A549 (cell line): Measurements from ENCODE around the gene AUH. TPM values are rescaled to one million over a fixed set of nuclear protein-coding genes. Genes with fewer than 3 reads are reported as not detected.

Source experiments
- ATAC-seq, 2 experiments: fragments of 200-7000 bp in 1 of 2; fragments of >200 bp in 1 of 2; cut with Nextera tagmentation in 1 of 2; cut with Tn5 transposase in 1 of 2; 3 replicates each; pipeline versions ENCODE4 v1.8.0 to v1.9.1; 2018 to 2020; ENCODE audit warnings: mild to moderate bottlenecking in 1 of 2, moderate library complexity in 1 of 2
- CTCF ChIA-PET: fragments of 300-600 bp; sonication (Branson Sonifier 250); formaldehyde crosslinking; extraction: SDS; loops from one replicate; lab custom pipeline; 2021; ENCODE audit warnings: antibody characterized with exemption, inconsistent platforms; lab: Yijun Ruan, JAX
- POLR2A ChIA-PET: fragments of 350-600 bp; formaldehyde crosslinking; extraction: SDS; loops from one replicate; lab custom pipeline; 2021; ENCODE audit warnings: antibody characterized with exemption, inconsistent platforms; lab: Yijun Ruan, JAX
- DNase-seq, 2 experiments: peaks; one replicate each; pipeline versions ENCODE4 v3.0.0 to v3.0.0-alpha.2; 2011 to 2016; ENCODE audit warnings: low read depth in 1 of 2, low spot score in 1 of 2
- FAIRE-seq: peaks from 2 replicates; lab custom pipeline; 2011; peaks lifted over from hg19 to GRCh38; lab: Jason Lieb, UNC
- H3K27ac ChIP-seq, 2 experiments: fragments of >200 bp; sonication (Bioruptor Twin); formaldehyde crosslinking; 3 replicates each; pipeline ENCODE4 v1.5.1; 2016 to 2017
- H3K4me1 ChIP-seq: fragments of >200 bp; sonication (Bioruptor Twin); formaldehyde crosslinking; 3 replicates; pipeline ENCODE4 v1.6.1; 2016
- H3K4me2 ChIP-seq: fragments of >200 bp; sonication (Bioruptor Twin); formaldehyde crosslinking; 3 replicates; pipeline ENCODE4 v1.6.1; 2016
- H3K4me3 ChIP-seq: fragments of >200 bp; sonication (Bioruptor Twin); formaldehyde crosslinking; 3 replicates; pipeline ENCODE4 v1.5.1; 2016
- H3K9me3 ChIP-seq: fragments of >200 bp; sonication (Bioruptor Twin); formaldehyde crosslinking; 3 replicates; pipeline ENCODE4 v1.6.1; 2016
- BCL3 ChIP-seq: fragments of >200 bp; sonication (Bioruptor Twin); formaldehyde crosslinking; IDR thresholded peaks from 3 replicates; pipeline ENCODE4 v1.6.1; 2016
- CBX8 ChIP-seq: fragments of 200-600 bp; sonication (generic); IDR thresholded peaks from 2 replicates; pipeline ENCODE4 v1.6.1; 2016
- CEBPB ChIP-seq, 2 experiments: fragments of >200 bp in 1 of 2; sonication (Bioruptor Twin) in 1 of 2; formaldehyde crosslinking in 1 of 2; IDR thresholded peaks; 2 replicates each; pipeline ENCODE4 v1.6.1; 2012 to 2016
- CHD2 ChIP-seq: fragments of 150-350 bp; IDR thresholded peaks from 2 replicates; pipeline ENCODE4 v1.6.1; 2014; ENCODE audit warnings: low read length; ENCODE audit not compliant: partially characterized antibody
- ESRRA ChIP-seq: fragments of 150-350 bp; IDR thresholded peaks from 2 replicates; pipeline ENCODE4 v1.6.1; 2014; ENCODE audit warnings: mild to moderate bottlenecking, low read length, borderline replicate concordance
- FOXS1 ChIP-seq: fragments of 250-450 bp; sonication (Bioruptor Pico); IDR thresholded peaks from 2 replicates; pipeline ENCODE4 v1.5.0; 2020; ENCODE audit warnings: mild to moderate bottlenecking, moderate library complexity
- GATA3 ChIP-seq: IDR thresholded peaks from 2 replicates; pipeline ENCODE4 v1.6.1; 2012; ENCODE audit warnings: borderline replicate concordance
- HDAC2 ChIP-seq: fragments of 200-600 bp; sonication (generic); IDR thresholded peaks from 2 replicates; pipeline ENCODE4 v1.6.1; 2016
- HMGXB4 ChIP-seq: fragments of 250-450 bp; sonication (Bioruptor Pico); IDR thresholded peaks from 2 replicates; pipeline ENCODE4 v1.5.0; 2021; ENCODE audit warnings: mild to moderate bottlenecking, moderate library complexity, borderline replicate concordance
- JUNB ChIP-seq: fragments of >200 bp; sonication (Bioruptor Twin); formaldehyde crosslinking; IDR thresholded peaks from 2 replicates; pipeline ENCODE4 v1.6.1; 2016
- KDM1A ChIP-seq: fragments of 200-600 bp; sonication (generic); IDR thresholded peaks from 2 replicates; pipeline ENCODE4 v1.6.1; 2016; ENCODE audit warnings: low read depth, mild to moderate bottlenecking
- KDM5A ChIP-seq: fragments of 200-600 bp; sonication (generic); IDR thresholded peaks from 2 replicates; pipeline ENCODE4 v1.6.1; 2016; ENCODE audit warnings: antibody characterized with exemption, mild to moderate bottlenecking
- MAFK ChIP-seq: fragments of 450-650 bp; IDR thresholded peaks from 2 replicates; pipeline ENCODE4 v1.6.1; 2014; ENCODE audit not compliant: partially characterized antibody
- MYC ChIP-seq: IDR thresholded peaks from 2 replicates; pipeline ENCODE4 v1.6.1; 2012; ENCODE audit warnings: mild to moderate bottlenecking, inconsistent platforms, low read length, improper control_type of control experiment, borderline replicate concordance
- NFE2L2 ChIP-seq: fragments of 150-350 bp; conservative IDR thresholded peaks from 2 replicates; pipeline ENCODE4 v1.6.1; 2014; ENCODE audit warnings: low read length
- NR3C1 ChIP-seq: fragments of >200 bp; sonication (Bioruptor Twin); formaldehyde crosslinking; IDR thresholded peaks from 3 replicates; pipeline ENCODE4 v1.6.1; 2017
- RARB ChIP-seq: fragments of 250-450 bp; sonication (Bioruptor Pico); IDR thresholded peaks from 2 replicates; pipeline ENCODE4 v1.8.0; 2021; ENCODE audit warnings: mild to moderate bottlenecking, moderate library complexity
- SMC3 ChIP-seq: fragments of >200 bp; sonication (Bioruptor Twin); formaldehyde crosslinking; IDR thresholded peaks from 3 replicates; pipeline ENCODE4 v1.6.1; 2018; ENCODE audit warnings: inconsistent platforms
- ZC3H11A ChIP-seq: fragments of 450-650 bp; IDR thresholded peaks from 2 replicates; pipeline ENCODE4 v1.6.1; 2014; ENCODE audit warnings: antibody characterized with exemption, mild to moderate bottlenecking
- ZFP36 ChIP-seq: fragments of 450-650 bp; IDR thresholded peaks from 2 replicates; pipeline ENCODE4 v1.6.1; 2014; ENCODE audit warnings: borderline replicate concordance; ENCODE audit not compliant: partially characterized antibody
- ZSCAN20 ChIP-seq: fragments of 250-450 bp; sonication (Bioruptor Pico); IDR thresholded peaks from 2 replicates; pipeline ENCODE4 v1.8.0; 2022; ENCODE audit warnings: mild to moderate bottlenecking, moderate library complexity
- WGBS: methylation state at CpG from one replicate; pipeline ENCODE4 v1.1.6; 2017; ENCODE audit errors: missing lambda C conversion rate; 5-methylcytosine and 5-hydroxymethylcytosine counted together
- polyA plus RNA-seq, 4 experiments: library from polyadenylated mRNA; depleted of rRNA in 3 of 4; stranded (reverse); fragments of >200 nt; fragmentation: RNase III in 1 of 4; extraction: RNeasy Plus Mini Kit Qiagen cat#74134 plus additional on column Dnase treatment in 1 of 4; gene quantifications; 2 replicates in 3 of 4; 3 replicates in 1 of 4; pipeline ENCODE4 v1.2.3, GENCODE V29; 2011 to 2017
- TF ChIP-seq, protein P1 (sequence below): fragments of >200 bp; sonication (Bioruptor Twin); formaldehyde crosslinking; IDR thresholded peaks from 2 replicates; pipeline ENCODE4 v1.6.1; 2016
- TF ChIP-seq, protein P2 (sequence below): fragments of 150-350 bp; IDR thresholded peaks from 2 replicates; pipeline ENCODE4 v1.6.1; 2014; ENCODE audit warnings: low read depth, mild to moderate bottlenecking, low read length

Gene AUH
- polyA plus RNA-seq, 2 of the 4 experiments (the other 2 are of a cell fraction): 11.1 to 15.9 TPM

GRCh38 chr9:91206806-91207205, 154.9 kb downstream of the AUH start:
- no peak overlapping the region for H3K27ac ChIP-seq
- CTCF ChIA-PET: no interaction called here
- WGBS: 94% methylated on average over 1 of the region's 1 CpG
- TF ChIP-seq KDM5A (no peak), GATA3 (no peak), ESRRA (no peak)
- peaks cover 19% of the 10 kb centered on the region for H3K4me1 ChIP-seq
- no peak overlapping the region for H3K4me3 ChIP-seq
- no peak for ATAC-seq
- no peak for DNase-seq
- POLR2A ChIA-PET: no interaction called here
- no peak overlapping the region for H3K4me2 ChIP-seq
- H3K9me3 ChIP-seq: peaks cover 8% of the 10 kb centered on the region
- no peak for FAIRE-seq

- H3K27ac ChIP-seq: no peak overlapping the region
- peaks cover 13% of the 10 kb centered on the region for H3K4me1 ChIP-seq
- TF ChIP-seq SMC3: no peak
- no peak for TF ChIP-seq GATA3
- TF ChIP-seq CBX8: no peak
- TF ChIP-seq ZSCAN20 (CRISPR knock-in tag): no peak
- no peak for TF ChIP-seq ZC3H11A
- TF ChIP-seq HDAC2: no peak
- TF ChIP-seq, all 56 proteins: peak for 0
- no peak for FAIRE-seq
- Histone ChIP-seq H3K9me3 (peaks cover 27% of the 10 kb centered on the region), H3K4me3 (no peak overlapping the region), H3K4me2 (no peak overlapping the region)
- CTCF ChIA-PET: interaction anchor here (0.9 to 1.1 kb wide), 2 partner anchors 113 to 169 kb away, joined by 3 read pairs; no protein-coding TSS in a partner anchor
- POLR2A ChIA-PET: no interaction called here
- ATAC-seq: no peak
- DNase-seq: no peak
These were observed 158.9 kb downstream of the AUH start for GRCh38 chr9:91202736-91203283.

GRCh38 chr9:91200692-91201336, 160.9 kb downstream of the AUH start:
- ATAC-seq (no peak), DNase-seq (no peak), FAIRE-seq (no peak)
- CTCF ChIA-PET: interaction anchor here (1.0 kb wide), 1 partner anchor 225 kb away, joined by 3 read pairs; no protein-coding TSS in a partner anchor
- Histone ChIP-seq H3K4me1 (peaks cover 23% of the 10 kb centered on the region), H3K4me3 (no peak overlapping the region), H3K27ac (no peak overlapping the region), H3K9me3 (peaks cover 27% of the 10 kb centered on the region), H3K4me2 (no peak overlapping the region)
- WGBS: 89% methylated on average over 2 of the region's 2 CpGs
- no peak for TF ChIP-seq BCL3
- no peak for TF ChIP-seq KDM1A
- no peak for TF ChIP-seq MAFK
- no peak for TF ChIP-seq NR3C1
- TF ChIP-seq CEBPB (IDR thresholded peaks at IDR 0.05): no peak
- no peak for TF ChIP-seq HMGXB4
- no peak for TF ChIP-seq FOXS1 (CRISPR knock-in tag)
- no peak for TF ChIP-seq NFE2L2
- no peak for TF ChIP-seq RARB
- no peak for TF ChIP-seq JUNB
- no peak for TF ChIP-seq MYC
- TF ChIP-seq, protein P1, sequence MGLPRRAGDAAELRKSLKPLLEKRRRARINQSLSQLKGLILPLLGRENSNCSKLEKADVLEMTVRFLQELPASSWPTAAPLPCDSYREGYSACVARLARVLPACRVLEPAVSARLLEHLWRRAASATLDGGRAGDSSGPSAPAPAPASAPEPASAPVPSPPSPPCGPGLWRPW: no peak
- TF ChIP-seq, protein P2, sequence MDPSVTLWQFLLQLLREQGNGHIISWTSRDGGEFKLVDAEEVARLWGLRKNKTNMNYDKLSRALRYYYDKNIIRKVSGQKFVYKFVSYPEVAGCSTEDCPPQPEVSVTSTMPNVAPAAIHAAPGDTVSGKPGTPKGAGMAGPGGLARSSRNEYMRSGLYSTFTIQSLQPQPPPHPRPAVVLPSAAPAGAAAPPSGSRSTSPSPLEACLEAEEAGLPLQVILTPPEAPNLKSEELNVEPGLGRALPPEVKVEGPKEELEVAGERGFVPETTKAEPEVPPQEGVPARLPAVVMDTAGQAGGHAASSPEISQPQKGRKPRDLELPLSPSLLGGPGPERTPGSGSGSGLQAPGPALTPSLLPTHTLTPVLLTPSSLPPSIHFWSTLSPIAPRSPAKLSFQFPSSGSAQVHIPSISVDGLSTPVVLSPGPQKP: no peak
- TF ChIP-seq CHD2: no peak
- TF ChIP-seq ZFP36: no peak
- POLR2A ChIA-PET: no interaction called here
